ENCODE measurements around the gene CENPU.

GRCh38 chr4:184765473-184766340, 31.8 kb upstream of the CENPU start:
- no peak for TF ChIP-seq EZH2 (IDR thresholded peaks at IDR 0.05; ENCODE audit: borderline replicate concordance, insufficient read depth, low read depth, low read length, poor library complexity, severe bottlenecking)
- TF ChIP-seq CTCF (IDR thresholded peaks at IDR 0.05), result no peak
